D341Med (cell line): ENCODE measurements around the gene CGB2.
"Not testable (repeated sequence)": the region's sequence is repeated elsewhere in the genome, so short reads cannot be mapped to it uniquely, and the experiment has no call there.

Experiments used
- DNase-seq: peaks from one replicate; pipeline ENCODE4 v3.0.0; 2012; ENCODE audit warnings: low spot score

The CGB2 gene

DNA sequence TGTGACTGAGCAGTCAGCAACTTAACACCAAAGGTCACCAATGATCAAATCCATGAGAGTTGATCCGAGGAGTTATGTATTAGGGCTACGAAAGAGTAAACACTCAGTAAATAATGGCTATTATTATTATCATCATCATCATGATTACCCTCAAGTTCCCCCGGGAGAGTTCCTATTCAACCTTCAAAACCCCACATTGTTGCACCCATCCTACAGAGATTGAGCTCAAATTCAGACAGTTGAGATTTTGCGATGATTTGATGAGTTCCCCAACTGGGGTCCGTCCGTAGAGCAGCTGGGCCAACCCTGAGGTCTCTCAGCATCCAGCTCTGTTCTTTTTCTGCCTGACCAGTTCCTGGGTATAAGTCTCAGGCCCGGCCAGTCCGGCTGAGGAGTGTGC lies 6.4 kb downstream of the CGB2 start:
- DNase-seq, result not testable (repeated sequence)

DNA sequence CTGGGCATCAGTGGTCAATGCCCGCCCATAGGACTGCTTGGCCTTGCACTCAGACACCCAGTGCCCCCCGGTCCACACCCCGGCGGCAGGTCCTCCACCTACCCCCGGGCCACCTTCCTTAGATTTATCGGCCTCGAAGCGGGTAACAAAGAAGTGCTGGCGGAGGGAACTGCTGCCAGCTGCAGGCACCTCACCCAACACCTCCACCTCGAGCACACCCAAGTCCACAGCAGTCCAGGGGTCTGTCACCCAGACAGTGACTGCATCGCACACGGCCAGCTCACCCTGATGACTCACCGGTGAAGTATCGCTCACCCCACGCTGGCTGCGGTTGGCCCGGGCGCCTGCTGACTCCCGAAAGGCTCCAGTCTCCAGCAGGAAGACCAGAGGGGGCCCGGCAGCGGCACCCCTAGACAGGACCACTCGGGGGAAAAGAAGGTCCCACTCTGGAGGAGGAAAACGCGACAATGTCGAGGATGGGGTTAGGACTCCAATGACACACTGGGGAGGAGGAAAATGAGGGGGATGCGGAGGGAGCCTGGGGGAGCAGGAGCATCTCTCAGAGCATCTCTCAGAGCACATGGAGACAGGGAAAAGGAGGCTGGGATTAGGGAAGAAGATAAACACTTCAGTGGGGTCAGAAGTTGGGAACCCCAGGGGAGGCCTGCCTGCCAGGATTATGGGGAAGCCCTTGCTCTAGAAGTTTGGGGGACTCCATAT lies 7.0 kb downstream of the CGB2 start:
- not testable (repeated sequence) for DNase-seq

DNA sequence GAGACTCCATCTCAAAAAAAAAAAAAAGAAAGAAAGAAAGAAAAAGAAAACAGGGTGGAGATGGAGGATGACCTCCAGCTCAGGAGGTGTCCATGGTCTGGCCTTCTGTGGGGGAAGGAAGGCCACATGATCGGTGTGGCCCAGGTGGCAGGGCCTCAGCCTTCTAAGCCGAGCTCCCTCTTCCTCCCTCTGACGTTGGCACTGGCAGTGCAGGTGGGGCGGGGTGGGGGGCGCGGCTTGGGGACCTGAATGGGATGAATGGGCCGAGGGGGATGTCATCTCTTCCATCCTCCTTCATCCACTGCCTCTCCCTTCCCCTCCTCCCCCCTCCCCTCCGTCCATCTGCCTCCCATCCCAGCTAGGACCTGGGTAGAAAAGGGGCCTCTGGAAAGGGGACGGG lies 8.0 kb downstream of the CGB2 start:
- not testable (repeated sequence) for DNase-seq

GRCh38 chr19:49042177-49042576 lies 10.5 kb downstream of the CGB2 start:
- DNase-seq, result no peak

DNA sequence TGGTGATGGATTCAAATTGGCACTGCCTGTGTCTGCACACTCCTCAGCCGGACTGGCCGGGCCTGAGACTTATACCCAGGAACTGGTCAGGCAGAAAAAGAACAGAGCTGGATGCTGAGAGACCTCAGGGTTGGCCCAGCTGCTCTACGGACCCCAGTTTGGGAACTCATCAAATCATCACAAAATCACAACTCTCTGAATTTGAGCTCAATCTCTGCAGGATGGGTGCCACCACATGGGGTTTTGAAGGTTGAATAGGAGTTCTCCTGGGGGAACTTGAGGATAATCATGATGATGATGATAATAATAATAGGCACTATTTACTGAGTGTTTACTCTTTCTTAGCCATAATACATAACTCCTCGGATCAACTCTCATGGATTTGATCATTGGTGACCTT lies 11.0 kb downstream of the CGB2 start:
- not testable (repeated sequence) for DNase-seq

DNA sequence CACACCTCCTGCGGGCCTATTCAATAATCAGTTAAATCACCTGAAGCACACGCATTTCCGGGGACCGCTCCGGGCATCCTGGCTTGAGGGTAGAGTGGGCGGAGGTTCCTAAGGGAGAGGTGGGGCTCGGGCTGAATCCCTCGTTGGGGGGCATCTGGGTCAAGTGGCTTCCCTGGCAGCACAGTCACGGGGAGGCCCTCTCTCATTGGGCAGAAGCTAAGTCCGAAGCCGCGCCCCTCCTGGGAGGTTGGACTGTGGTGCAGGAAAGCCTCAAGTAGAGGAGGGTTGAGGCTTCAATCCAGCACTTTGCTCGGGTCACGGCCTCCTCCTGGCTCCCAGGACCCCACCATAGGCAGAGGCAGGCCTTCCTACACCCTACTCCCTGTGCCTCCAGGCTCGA lies 11.9 kb downstream of the CGB2 start, which contains the start of gene CGB5:
Gene CGB5, plus strand, starts transcription at position 301 of the 400 bp plus-strand sequence. CDS start 362 bp downstream, outside the sequence.
- not testable (repeated sequence) for DNase-seq

DNA sequence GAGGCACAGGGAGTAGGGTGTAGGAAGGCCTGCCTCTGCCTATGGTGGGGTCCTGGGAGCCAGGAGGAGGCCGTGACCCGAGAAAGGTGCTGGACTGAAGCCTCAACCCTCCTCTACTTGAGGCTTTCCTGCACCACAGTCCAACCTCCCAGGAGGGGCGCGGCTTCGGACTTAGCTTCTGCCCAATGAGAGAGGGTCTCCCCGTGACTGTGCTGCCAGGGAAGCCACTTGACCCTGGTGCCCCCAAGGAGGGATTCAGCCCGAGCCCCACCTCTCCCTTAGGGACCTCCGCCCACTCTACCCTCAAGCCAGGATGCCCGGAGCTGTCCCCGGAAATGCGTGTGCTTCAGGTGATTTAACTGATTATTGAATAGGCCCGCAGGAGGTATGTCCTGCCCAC lies 17.3 kb downstream of the CGB2 start, which contains the start of gene CGB8:
Gene CGB8, minus strand, starts transcription at position 101 of the 400 bp plus-strand sequence. CDS start 372 bp downstream, outside the sequence.
- DNase-seq, result not testable (repeated sequence)

- DNase-seq, result not testable (repeated sequence)
Observed at GRCh38 chr19:49049834-49050233, 18.1 kb downstream of the CGB2 start.

GRCh38 chr19:49050376-49051033 lies 18.8 kb downstream of the CGB2 start:
- DNase-seq, result not testable (repeated sequence)

GRCh38 chr19:49056101-49056901 lies 24.6 kb downstream of the CGB2 start:
- DNase-seq, result peak; percentile 82

- not testable (repeated sequence) for DNase-seq
Observed at GRCh38 chr19:49056902-49057596, 25.4 kb downstream of the CGB2 start.

DNA sequence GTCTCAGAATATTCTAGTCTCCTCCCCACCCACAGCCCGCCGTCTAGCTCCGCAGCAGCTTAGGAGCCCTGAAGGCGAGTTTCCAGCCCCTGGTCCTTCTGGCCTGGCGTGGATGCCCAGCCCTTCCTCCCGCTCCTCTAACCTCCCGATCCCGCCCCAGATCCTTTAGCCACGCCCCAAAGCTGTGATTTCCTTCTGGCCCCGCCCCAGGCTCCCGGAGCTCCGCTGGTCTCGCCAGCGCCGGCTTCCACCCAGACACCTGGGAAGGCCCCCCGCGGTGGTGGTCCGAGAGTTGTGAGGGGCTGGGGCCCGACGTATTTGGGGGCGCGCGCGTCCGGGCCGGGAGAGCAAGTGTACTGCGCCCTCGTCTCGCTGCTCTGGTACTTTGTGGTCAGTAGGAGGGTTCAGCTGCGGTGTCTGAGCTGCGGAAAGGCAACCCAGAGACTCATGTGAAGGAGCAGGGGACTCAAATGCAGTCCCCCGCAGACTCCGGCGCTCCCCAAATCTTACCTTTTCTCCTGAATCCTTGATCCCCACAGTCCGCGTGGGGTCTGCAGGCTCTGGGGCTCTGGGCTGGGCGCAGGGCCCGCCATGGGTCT lies 26.0 kb downstream of the CGB2 start, which contains the start of gene CGB7:
Gene CGB7, minus strand, starts transcription at position 114 of the 599 bp plus-strand sequence. CDS start 2,374 bp downstream, outside the sequence.
- DNase-seq, result peak; percentile 62

DNA sequence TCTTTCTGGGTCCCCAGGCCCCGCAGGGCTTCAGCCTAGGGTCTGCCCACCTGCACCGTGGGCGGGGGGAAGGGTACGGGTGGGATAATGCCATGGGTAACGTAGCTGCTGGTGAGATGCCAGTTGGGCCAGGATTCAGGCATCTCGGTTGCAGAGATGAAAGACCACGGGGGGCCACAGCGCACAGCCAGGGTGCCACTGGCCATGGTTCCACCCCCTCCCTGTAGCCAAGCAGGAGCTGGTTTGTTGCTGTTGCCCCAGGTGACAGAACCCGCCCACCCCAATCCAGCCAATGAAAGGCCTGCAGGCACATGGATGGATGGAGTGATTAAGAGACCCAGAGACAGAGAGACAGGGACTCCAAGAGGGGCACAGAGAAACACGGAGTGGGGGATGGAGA lies 26.9 kb downstream of the CGB2 start:
- peak; percentile 40 for DNase-seq

DNA sequence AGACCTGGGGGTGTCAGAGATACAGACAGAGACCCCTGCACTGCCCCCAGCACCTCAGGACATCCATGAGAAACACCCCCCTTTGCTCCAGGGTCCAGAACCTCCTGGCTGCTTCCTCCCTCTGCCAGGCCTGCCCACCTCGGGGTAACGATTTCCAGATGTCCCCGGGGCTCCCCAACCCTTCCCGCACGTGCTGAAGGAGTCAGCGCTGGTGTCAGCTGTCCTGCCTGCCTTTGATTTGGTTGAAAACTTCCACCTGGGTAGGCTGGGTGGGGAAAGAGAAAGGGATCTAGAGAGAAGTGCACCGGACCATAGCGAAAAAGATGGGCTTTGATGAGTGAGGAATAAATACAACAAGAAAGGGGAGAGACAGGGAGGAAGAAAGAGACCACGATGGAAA lies 27.4 kb downstream of the CGB2 start:
- DNase-seq, result no peak

DNA sequence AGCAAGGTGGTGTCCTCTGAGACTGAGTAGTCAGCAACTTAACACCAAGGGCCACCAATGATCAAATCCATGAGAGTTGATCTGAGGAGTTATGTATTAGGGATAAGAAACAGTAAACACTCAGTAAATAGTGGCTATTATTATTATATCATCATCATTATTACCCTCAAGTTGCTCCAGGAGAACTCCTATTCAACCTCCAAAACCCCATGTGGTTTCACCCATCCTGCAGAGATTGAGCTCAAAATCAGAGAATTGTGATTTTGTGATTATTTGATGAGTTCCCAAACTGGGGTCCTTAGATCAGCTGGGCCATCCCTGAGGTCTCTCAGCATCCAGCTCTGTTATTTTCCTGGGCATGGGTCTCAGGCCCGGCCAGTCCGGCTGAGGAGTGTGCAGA lies 29.3 kb downstream of the CGB2 start:
- DNase-seq, result no peak

GRCh38 chr19:49061445-49061844 lies 29.8 kb downstream of the CGB2 start:
- DNase-seq, result no peak

DNA sequence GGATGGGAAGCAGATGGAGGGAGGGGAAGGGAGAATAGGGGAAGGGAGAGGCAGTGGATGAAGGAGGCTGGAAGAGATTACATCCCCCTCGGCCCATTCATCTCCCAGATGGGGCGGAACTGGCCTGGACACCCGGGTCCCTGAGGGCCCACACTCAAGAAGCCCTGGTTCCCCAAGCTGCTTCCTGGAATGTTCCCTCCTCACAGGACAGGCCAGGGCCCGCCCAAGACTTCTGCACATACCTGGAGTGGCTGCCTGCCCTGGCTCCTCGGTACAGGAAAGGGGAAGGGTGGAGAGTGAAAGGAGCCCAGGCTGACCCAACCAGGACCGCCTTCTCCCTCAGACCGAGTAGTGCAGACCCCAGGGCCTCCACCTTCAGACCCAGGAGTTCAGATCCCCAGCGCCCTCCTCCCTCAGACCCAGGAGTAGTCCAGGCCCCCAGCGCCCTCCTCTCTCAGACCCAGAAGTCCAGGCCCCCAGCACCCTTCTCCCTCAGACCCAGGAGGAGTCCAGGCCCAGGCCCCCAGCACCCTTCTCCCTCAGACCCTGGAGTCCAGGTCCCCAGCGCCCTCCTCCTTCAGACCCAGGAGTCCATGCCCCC lies 32.4 kb downstream of the CGB2 start:
- DNase-seq, result peak; percentile 38

DNA sequence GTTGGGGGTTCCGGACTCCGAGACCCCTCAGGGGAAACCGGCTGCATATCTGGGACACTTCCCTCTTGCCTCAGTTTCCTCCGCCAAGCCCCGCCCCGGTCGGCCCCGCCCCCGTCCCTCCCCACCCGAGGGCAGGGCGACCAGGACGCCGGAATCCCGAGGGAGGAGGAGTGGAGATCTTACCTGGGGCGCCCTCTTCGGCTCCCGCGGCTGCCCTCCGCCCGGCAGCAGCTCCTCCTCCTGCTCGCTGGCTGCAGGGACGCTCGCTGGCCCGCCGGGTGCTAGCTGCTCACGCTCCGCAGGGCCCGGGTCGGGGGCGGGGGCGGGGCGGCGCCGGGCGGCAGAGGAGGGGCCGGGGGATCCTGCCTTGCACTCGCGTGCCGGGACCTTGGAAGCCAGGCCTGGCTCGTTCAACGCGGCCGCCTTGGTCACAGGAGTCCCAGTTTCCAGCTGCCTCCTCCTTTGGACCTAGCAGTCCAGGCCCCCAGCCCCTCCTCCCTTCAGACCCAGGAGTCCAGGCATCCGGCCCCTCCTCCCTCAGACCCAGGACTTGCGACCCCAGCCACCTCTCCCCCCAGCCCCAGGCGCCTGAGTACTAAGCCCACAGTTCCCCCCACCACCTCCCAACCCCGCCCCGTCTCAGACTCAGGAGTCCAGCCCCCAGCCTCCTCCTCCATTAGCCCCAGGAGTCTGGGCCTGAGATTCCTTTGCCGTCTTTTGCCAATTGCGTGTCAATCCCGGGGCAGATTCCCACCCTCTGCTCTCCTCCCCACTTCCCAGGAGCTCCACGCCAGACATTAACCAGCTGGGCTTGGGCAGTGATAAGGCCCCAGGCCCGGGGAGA lies 33.3 kb downstream of the CGB2 start, which contains the start of gene NTF4:
Gene NTF4, minus strand, starts transcription at position 51 of the 844 bp plus-strand sequence. CDS start 2,821 bp downstream, outside the sequence.
- DNase-seq, result peak; percentile 73

GRCh38 chr19:49065905-49066512 lies 34.3 kb downstream of the CGB2 start:
- peak; percentile 21 for DNase-seq
